Panc1 (cell line): ENCODE measurements around the gene SLC4A7.

ENCODE experiments used
- POLR2AphosphoS5 ChIP-seq: IDR thresholded peaks from 2 replicates; pipeline ENCODE4 v1.6.1; 2012; ENCODE audit warnings: mild to moderate bottlenecking, low read depth, low read length, moderate library complexity
- SIN3A ChIP-seq: IDR thresholded peaks from 2 replicates; pipeline ENCODE4 v1.6.1; 2012; ENCODE audit warnings: low read depth, mild to moderate bottlenecking, low read length, moderate library complexity, borderline replicate concordance; ENCODE audit not compliant: insufficient read depth
- TCF7L2 ChIP-seq: IDR thresholded peaks from 2 replicates; pipeline ENCODE4 v1.6.1; 2011; ENCODE audit warnings: mild to moderate bottlenecking, low read depth, low read length, inconsistent platforms
- TF ChIP-seq, protein P1 (sequence below): fragments of 450-650 bp; IDR thresholded peaks from 2 replicates; pipeline ENCODE4 v1.5.1; 2017; ENCODE audit warnings: mild to moderate bottlenecking
- TF ChIP-seq, protein P2 (sequence below), 2 experiments: IDR thresholded peaks; 2 replicates each; pipeline ENCODE4 v1.6.1; 2011 to 2012; ENCODE audit warnings: low read depth in 2 of 2, control low read depth in 1 of 2, low read length in 1 of 2, mild to moderate bottlenecking in 1 of 2, moderate library complexity in 1 of 2; ENCODE audit not compliant: insufficient read depth in 1 of 2

DNA sequence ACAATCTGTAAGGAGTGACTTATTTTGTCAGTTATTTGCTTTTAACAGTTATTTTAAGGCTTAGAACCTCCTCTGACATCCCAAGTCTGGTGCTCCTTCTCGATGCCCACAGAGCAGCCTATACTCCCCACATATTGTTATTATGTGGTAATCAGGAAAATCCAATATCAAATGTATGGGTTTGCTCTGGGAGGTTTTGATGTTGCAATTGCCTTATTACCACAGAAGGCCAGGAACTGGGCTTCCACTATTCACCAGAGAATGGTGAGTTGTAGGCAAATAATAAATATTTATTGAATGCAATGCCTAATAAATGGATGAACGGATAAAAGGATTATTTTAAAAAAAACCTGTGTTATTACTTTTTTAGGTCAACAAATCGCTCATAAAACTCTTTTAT, 127.2 kb downstream of the SLC4A7 start:
- TF ChIP-seq, protein P1, sequence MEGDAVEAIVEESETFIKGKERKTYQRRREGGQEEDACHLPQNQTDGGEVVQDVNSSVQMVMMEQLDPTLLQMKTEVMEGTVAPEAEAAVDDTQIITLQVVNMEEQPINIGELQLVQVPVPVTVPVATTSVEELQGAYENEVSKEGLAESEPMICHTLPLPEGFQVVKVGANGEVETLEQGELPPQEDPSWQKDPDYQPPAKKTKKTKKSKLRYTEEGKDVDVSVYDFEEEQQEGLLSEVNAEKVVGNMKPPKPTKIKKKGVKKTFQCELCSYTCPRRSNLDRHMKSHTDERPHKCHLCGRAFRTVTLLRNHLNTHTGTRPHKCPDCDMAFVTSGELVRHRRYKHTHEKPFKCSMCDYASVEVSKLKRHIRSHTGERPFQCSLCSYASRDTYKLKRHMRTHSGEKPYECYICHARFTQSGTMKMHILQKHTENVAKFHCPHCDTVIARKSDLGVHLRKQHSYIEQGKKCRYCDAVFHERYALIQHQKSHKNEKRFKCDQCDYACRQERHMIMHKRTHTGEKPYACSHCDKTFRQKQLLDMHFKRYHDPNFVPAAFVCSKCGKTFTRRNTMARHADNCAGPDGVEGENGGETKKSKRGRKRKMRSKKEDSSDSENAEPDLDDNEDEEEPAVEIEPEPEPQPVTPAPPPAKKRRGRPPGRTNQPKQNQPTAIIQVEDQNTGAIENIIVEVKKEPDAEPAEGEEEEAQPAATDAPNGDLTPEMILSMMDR, result no peak
- no peak for TF ChIP-seq POLR2AphosphoS5
- no peak for TF ChIP-seq SIN3A
- TF ChIP-seq, protein P2, sequence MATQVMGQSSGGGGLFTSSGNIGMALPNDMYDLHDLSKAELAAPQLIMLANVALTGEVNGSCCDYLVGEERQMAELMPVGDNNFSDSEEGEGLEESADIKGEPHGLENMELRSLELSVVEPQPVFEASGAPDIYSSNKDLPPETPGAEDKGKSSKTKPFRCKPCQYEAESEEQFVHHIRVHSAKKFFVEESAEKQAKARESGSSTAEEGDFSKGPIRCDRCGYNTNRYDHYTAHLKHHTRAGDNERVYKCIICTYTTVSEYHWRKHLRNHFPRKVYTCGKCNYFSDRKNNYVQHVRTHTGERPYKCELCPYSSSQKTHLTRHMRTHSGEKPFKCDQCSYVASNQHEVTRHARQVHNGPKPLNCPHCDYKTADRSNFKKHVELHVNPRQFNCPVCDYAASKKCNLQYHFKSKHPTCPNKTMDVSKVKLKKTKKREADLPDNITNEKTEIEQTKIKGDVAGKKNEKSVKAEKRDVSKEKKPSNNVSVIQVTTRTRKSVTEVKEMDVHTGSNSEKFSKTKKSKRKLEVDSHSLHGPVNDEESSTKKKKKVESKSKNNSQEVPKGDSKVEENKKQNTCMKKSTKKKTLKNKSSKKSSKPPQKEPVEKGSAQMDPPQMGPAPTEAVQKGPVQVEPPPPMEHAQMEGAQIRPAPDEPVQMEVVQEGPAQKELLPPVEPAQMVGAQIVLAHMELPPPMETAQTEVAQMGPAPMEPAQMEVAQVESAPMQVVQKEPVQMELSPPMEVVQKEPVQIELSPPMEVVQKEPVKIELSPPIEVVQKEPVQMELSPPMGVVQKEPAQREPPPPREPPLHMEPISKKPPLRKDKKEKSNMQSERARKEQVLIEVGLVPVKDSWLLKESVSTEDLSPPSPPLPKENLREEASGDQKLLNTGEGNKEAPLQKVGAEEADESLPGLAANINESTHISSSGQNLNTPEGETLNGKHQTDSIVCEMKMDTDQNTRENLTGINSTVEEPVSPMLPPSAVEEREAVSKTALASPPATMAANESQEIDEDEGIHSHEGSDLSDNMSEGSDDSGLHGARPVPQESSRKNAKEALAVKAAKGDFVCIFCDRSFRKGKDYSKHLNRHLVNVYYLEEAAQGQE (IDR thresholded peaks at IDR 0.05; ENCODE audit: insufficient read depth in 1 of 2, low read depth in 2 of 2, low read length in 1 of 2), result no peak
- TF ChIP-seq TCF7L2, result no peak
